DOHH2 (cell line): ENCODE measurements around the gene CPM.

Experiments used
- CTCF ChIP-seq: fragments of 200-600 bp; sonication (generic); IDR thresholded peaks from one replicate; pipeline ENCODE4 v1.5.1; 2014; ENCODE audit warnings: antibody characterized with exemption, mild to moderate bottlenecking, low read depth, low read length; ENCODE audit not compliant: poor library complexity, severe bottlenecking
- EZH2phosphoT487 ChIP-seq: fragments of 200-600 bp; sonication (generic); IDR thresholded peaks from 2 replicates; pipeline ENCODE4 v1.6.1; 2017; ENCODE audit warnings: borderline replicate concordance, mild to moderate bottlenecking, antibody characterized with exemption, low read length, moderate library complexity, mixed read lengths

DNA sequence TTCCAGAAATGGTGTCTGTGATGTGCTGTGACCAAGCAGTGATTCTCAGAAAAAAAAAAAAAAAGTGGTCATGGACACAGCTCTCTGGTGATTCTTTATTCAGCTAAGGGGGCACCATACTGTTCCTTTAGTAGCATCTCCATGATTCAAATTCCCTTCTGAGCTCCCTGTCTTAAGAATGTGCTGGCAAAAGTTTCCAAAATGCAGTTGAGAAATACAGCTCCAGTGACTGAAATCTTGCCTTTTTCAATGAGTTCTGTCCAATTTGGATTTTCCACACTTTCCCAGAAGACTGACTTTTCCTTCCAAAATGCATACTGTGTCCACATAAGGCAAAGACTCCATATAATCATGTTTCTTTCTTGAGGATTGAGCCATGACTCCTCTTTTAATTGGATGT lies 24.3 kb upstream of the CPM start:
- TF ChIP-seq CTCF: no peak
- no peak for TF ChIP-seq EZH2phosphoT487
